PFSK-1 (cell line): ENCODE data around the gene WNT3A.

Source experiments
- REST ChIP-seq, 2 experiments: IDR thresholded peaks; 2 replicates each; pipeline versions ENCODE4 v1.6.1 to v1.8.0; 2011 to 2012; ENCODE audit warnings: low read depth in 2 of 2, low read length in 2 of 2, control low read depth in 1 of 2, inconsistent platforms in 1 of 2, mild to moderate bottlenecking in 1 of 2, moderate library complexity in 1 of 2; ENCODE audit not compliant: insufficient read depth in 1 of 2
- SIN3A ChIP-seq: IDR thresholded peaks from 2 replicates; pipeline ENCODE4 v1.6.1; 2012; ENCODE audit warnings: mild to moderate bottlenecking, low read length, moderate library complexity, borderline replicate concordance; ENCODE audit not compliant: insufficient read depth
- TAF1 ChIP-seq: IDR thresholded peaks from 2 replicates; pipeline ENCODE4 v1.6.1; 2012; ENCODE audit warnings: low read length, control low read depth, borderline replicate concordance; ENCODE audit not compliant: insufficient read depth

GRCh38 chr1:227994632-227995300, 12.0 kb upstream of the WNT3A start:
- TF ChIP-seq TAF1, result no peak
- TF ChIP-seq SIN3A, result no peak
- no peak for TF ChIP-seq REST (IDR thresholded peaks at IDR 0.05; ENCODE audit: insufficient read depth in 1 of 2, low read depth in 2 of 2, low read length in 2 of 2)
